Gastrocnemius medialis (tissue), 4 donors: ENCODE measurements around the gene VLDLR. TPM values are rescaled to one million over a fixed set of nuclear protein-coding genes. Genes with fewer than 3 reads are reported as not detected.

Experiments
- ATAC-seq, 2 donors: fragments of 150-250 bp; one replicate each; pipeline ENCODE4 v1.9.1; 2016
- DNase-seq, 2 donors: peaks; one replicate each; pipeline ENCODE4 v3.0.0-alpha.2; 2019
- H3K27ac ChIP-seq, 4 donors: fragments of 200-600 bp; sonication (generic); 1 replicate in 1 of 4; 2 replicates in 3 of 4; pipeline ENCODE4 v1.5.1; 2016 to 2018; ENCODE audit warnings: mild to moderate bottlenecking in 2 of 4, moderate library complexity in 1 of 4
- H3K27me3 ChIP-seq, 3 donors: fragments of 200-600 bp; sonication (generic) in 2 of 3; 1 replicate in 1 of 3; 2 replicates in 2 of 3; pipeline versions ENCODE4 v1.5.1 to v1.6.0; 2016 to 2019; ENCODE audit warnings: mild to moderate bottlenecking in 1 of 3, moderate library complexity in 1 of 3
- H3K36me3 ChIP-seq, 2 donors: fragments of 200-600 bp; sonication (generic) in 1 of 2; one replicate each; pipeline ENCODE4 v1.5.1; 2017 to 2018
- H3K4me1 ChIP-seq, 2 donors: fragments of 200-600 bp; sonication (generic) in 1 of 2; one replicate each; pipeline ENCODE4 v1.5.1; 2016 to 2017; ENCODE audit warnings: mild to moderate bottlenecking in 2 of 2
- H3K4me3 ChIP-seq, 4 donors: fragments of 200-600 bp; sonication (generic) in 3 of 4; 1 replicate in 1 of 4; 2 replicates in 3 of 4; pipeline ENCODE4 v1.5.1; 2016 to 2019; ENCODE audit warnings: mild to moderate bottlenecking in 2 of 4
- H3K9me3 ChIP-seq, 3 donors: fragments of 200-600 bp; sonication (generic) in 2 of 3; 1 replicate in 1 of 3; 2 replicates in 2 of 3; pipeline ENCODE4 v1.5.1; 2016 to 2019
- CTCF ChIP-seq, 5 experiments: fragments of 450-650 bp in 3 of 5; fragments of 200-600 bp in 2 of 5; sonication (generic) in 2 of 5; IDR thresholded peaks in 4 of 5; conservative IDR thresholded peaks in 1 of 5; 1 replicate in 4 of 5; 2 replicates in 1 of 5; pipeline ENCODE4 v1.5.1; 2016 to 2019; ENCODE audit warnings: antibody characterized with exemption in 5 of 5, mild to moderate bottlenecking in 3 of 5, moderate library complexity in 3 of 5
- POLR2A ChIP-seq, 2 donors: fragments of 450-650 bp; IDR thresholded peaks; one replicate each; pipeline ENCODE4 v1.6.1; 2017; ENCODE audit warnings: antibody characterized with exemption in 2 of 2, mild to moderate bottlenecking in 2 of 2, moderate library complexity in 2 of 2
- in situ Hi-C, 4 donors: fragments of 200-750 bp; cut with MboI; loops; one replicate each; pipeline versions ENCODE4 v1.15.0 to v1.8.0; 2017; ENCODE audit warnings: low sequenced_read_pairs in 4 of 4
- intact Hi-C: fragments of 100-400 bp; cut with DNase I; formaldehyde crosslinking; loops from one replicate; pipeline ENCODE4 v1.15.1; 2023; ENCODE audit warnings: low total_unique reads
- total RNA-seq, 4 donors: library from RNA; depleted of rRNA; stranded (reverse); fragments of >200 nt; gene quantifications; one replicate each; pipeline versions ENCODE4 v1.1.0 to v1.2.3, GENCODE V29; 2016

The VLDLR gene
- total RNA-seq, 4 donors from 2014 or later: 13.6 to 19.6 (median 16.9) TPM

DNA sequence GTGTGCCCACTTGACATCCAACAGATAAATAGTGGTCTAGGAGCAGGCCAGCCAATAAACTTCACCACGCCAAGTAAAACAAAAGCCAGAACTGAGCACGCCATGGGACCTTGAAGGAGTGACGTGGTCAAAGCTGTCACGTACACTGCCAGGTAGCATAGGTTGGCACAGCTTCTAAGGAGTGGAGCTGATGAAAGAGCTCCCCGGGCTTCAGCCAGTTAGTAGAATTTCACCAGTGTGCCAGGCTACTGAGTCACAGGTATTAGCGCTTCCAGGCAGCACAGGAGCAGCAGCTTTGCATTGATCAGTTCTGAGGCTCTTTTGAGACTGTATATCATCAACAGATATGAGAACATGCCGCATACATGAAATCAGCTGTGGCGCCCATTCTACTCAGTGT is 19.4 kb downstream of the VLDLR start:
- Histone ChIP-seq H3K4me3 (no peak overlapping the region), H3K9me3 (no peaks in the 10 kb centered on the region), H3K27ac (no peak overlapping the region), H3K36me3 (peaks cover 0 to 44% of the 10 kb centered on the region in 2 donors), H3K27me3 (no peaks in the 10 kb centered on the region), H3K4me1 (peaks cover 0 to 7% of the 10 kb centered on the region in 2 donors)
- in situ Hi-C loops: no loop called here
- TF ChIP-seq POLR2A (IDR thresholded peaks at IDR 0.05) (no peak), CTCF (IDR thresholded peaks at IDR 0.05 in 4 of 5, conservative IDR thresholded peaks at IDR 0.05 in 1 of 5) (no peak)
- no peak for DNase-seq
- intact Hi-C loops: no loop called here
- ATAC-seq: peak in 1 of 2 donors; percentile 34

GRCh38 chr9:2642068-2642467 is 20.5 kb downstream of the VLDLR start:
- ATAC-seq: no peak
- in situ Hi-C loops: no loop called here
- DNase-seq: no peak

GRCh38 chr9:2645569-2645968 is 24.0 kb downstream of the VLDLR start:
- Histone ChIP-seq H3K36me3 (peaks cover 0 to 85% of the 10 kb centered on the region in 2 donors), H3K27ac (no peak overlapping the region), H3K27me3 (no peaks in the 10 kb centered on the region), H3K9me3 (no peaks in the 10 kb centered on the region), H3K4me3 (no peak overlapping the region), H3K4me1 (no peaks in the 10 kb centered on the region)
- TF ChIP-seq POLR2A (IDR thresholded peaks at IDR 0.05) (no peak), CTCF (IDR thresholded peaks at IDR 0.05 in 4 of 5, conservative IDR thresholded peaks at IDR 0.05 in 1 of 5) (no peak)
- DNase-seq (no peak), ATAC-seq (no peak)
- in situ Hi-C loops: no loop called here
- intact Hi-C loops: no loop called here

More at GRCh38 chr9:2642068-2642467, 20.5 kb downstream of the VLDLR start:
- H3K9me3 ChIP-seq: no peaks in the 10 kb centered on the region
- no peak overlapping the region for H3K4me3 ChIP-seq
- TF ChIP-seq CTCF (IDR thresholded peaks at IDR 0.05 in 4 of 5, conservative IDR thresholded peaks at IDR 0.05 in 1 of 5): no peak
- no peak for TF ChIP-seq POLR2A (IDR thresholded peaks at IDR 0.05)
- intact Hi-C loops: no loop called here
- H3K27me3 ChIP-seq: no peaks in the 10 kb centered on the region
- H3K4me1 ChIP-seq: peaks cover 0 to 7% of the 10 kb centered on the region in 2 donors
- H3K27ac ChIP-seq: no peak overlapping the region
- H3K36me3 ChIP-seq: peaks cover 0 to 53% of the 10 kb centered on the region in 2 donors

GRCh38 chr9:2655411-2655901 is 33.9 kb downstream of the VLDLR start:
- H3K9me3 ChIP-seq: no peaks in the 10 kb centered on the region
- intact Hi-C loops (no loop called here), in situ Hi-C loops (no loop called here)
- DNase-seq (no peak), ATAC-seq (peak in 1 of 2 donors; percentile 84)
- peaks cover 0 to 43% of the 10 kb centered on the region in 2 donors for H3K36me3 ChIP-seq
- H3K27ac ChIP-seq: peak overlapping the region; percentile 5 to 53 (median 38)
- H3K27me3 ChIP-seq: no peaks in the 10 kb centered on the region
- no peak overlapping the region for H3K4me3 ChIP-seq
- TF ChIP-seq CTCF (IDR thresholded peaks at IDR 0.05 in 4 of 5, conservative IDR thresholded peaks at IDR 0.05 in 1 of 5) (no peak), POLR2A (IDR thresholded peaks at IDR 0.05) (no peak)
- peaks cover 0 to 8% of the 10 kb centered on the region in 2 donors for H3K4me1 ChIP-seq

- no peak for ATAC-seq
- no peak overlapping the region for H3K27ac ChIP-seq
- intact Hi-C loops: no loop called here
Observed at GRCh38 chr9:2657427-2657826, 35.8 kb downstream of the VLDLR start.

More at GRCh38 chr9:2657427-2657826, 35.8 kb downstream of the VLDLR start:
- Histone ChIP-seq H3K9me3 (no peaks in the 10 kb centered on the region), H3K27me3 (no peaks in the 10 kb centered on the region), H3K36me3 (peaks cover 0 to 23% of the 10 kb centered on the region in 2 donors), H3K4me1 (peaks cover 5 to 22% of the 10 kb centered on the region in 2 donors), H3K4me3 (no peak overlapping the region)
- TF ChIP-seq POLR2A (IDR thresholded peaks at IDR 0.05) (no peak), CTCF (IDR thresholded peaks at IDR 0.05 in 4 of 5, conservative IDR thresholded peaks at IDR 0.05 in 1 of 5) (no peak)
- no peak for DNase-seq
- in situ Hi-C loops: no loop called here
